H9 (cell line): ENCODE measurements around the gene TRIM59. TPM values are rescaled to one million over a fixed set of nuclear protein-coding genes. Genes with fewer than 3 reads are reported as not detected.

Experiments
- DNase-seq: peaks from one replicate; pipeline ENCODE4 v3.0.0-alpha.2; 2017
- H2AFZ ChIP-seq: one replicate; pipeline ENCODE4 v1.6.1; 2013; ENCODE audit warnings: mild to moderate bottlenecking, low read length, control low read depth, moderate library complexity
- H2AK5ac ChIP-seq: 2 replicates; pipeline ENCODE4 v1.6.1; 2013; ENCODE audit warnings: low read length, control low read depth, mixed read lengths; ENCODE audit not compliant: insufficient read length
- H2BK120ac ChIP-seq: one replicate; pipeline ENCODE4 v1.6.1; 2013; ENCODE audit warnings: low read depth, mild to moderate bottlenecking, low read length, control low read depth, inconsistent platforms; ENCODE audit not compliant: poor library complexity, severe bottlenecking
- H2BK12ac ChIP-seq: 2 replicates; pipeline ENCODE4 v1.6.1; 2013; ENCODE audit warnings: low read length, control low read depth, mixed read lengths, low read depth; ENCODE audit not compliant: insufficient read length
- H2BK15ac ChIP-seq: 2 replicates; pipeline ENCODE4 v1.6.1; 2013; ENCODE audit warnings: low read depth, low read length, control low read depth
- H2BK20ac ChIP-seq: one replicate; pipeline ENCODE4 v1.6.1; 2013; ENCODE audit warnings: low read depth, mild to moderate bottlenecking, low read length, control low read depth, inconsistent platforms; ENCODE audit not compliant: poor library complexity, severe bottlenecking
- H2BK5ac ChIP-seq: 2 replicates; pipeline ENCODE4 v1.6.1; 2013; ENCODE audit warnings: low read length, control low read depth, mixed read lengths; ENCODE audit not compliant: insufficient read length
- H3K14ac ChIP-seq: 2 replicates; pipeline ENCODE4 v1.6.1; 2013; ENCODE audit warnings: low read length, control low read depth; ENCODE audit not compliant: insufficient read depth
- H3K18ac ChIP-seq: 2 replicates; pipeline ENCODE4 v1.6.1; 2013; ENCODE audit warnings: low read depth, mild to moderate bottlenecking, mixed read lengths, low read length, control low read depth; ENCODE audit not compliant: insufficient read length
- H3K23ac ChIP-seq: 2 replicates; pipeline ENCODE4 v1.6.1; 2013; ENCODE audit warnings: low read length, control low read depth, mixed read lengths, low read depth; ENCODE audit not compliant: insufficient read length
- H3K23me2 ChIP-seq: 2 replicates; pipeline ENCODE4 v1.6.1; 2013; ENCODE audit warnings: low read depth, mild to moderate bottlenecking, mixed read lengths, low read length, control low read depth; ENCODE audit not compliant: insufficient read length, poor library complexity, severe bottlenecking
- H3K27ac ChIP-seq: 2 replicates; pipeline ENCODE4 v1.5.1; 2013; ENCODE audit warnings: low read length, control low read depth, mixed read lengths, low read depth; ENCODE audit not compliant: insufficient read length
- H3K27me3 ChIP-seq: 2 replicates; pipeline ENCODE4 v1.6.1; 2013; ENCODE audit warnings: low read length, control low read depth, inconsistent platforms; ENCODE audit not compliant: insufficient read depth
- H3K4ac ChIP-seq: 2 replicates; pipeline ENCODE4 v1.6.1; 2013; ENCODE audit warnings: low read depth, mild to moderate bottlenecking, control low read depth, inconsistent platforms, low read length, moderate library complexity
- H3K4me1 ChIP-seq: 2 replicates; pipeline ENCODE4 v1.6.1; 2013; ENCODE audit warnings: low read length, control low read depth, inconsistent platforms; ENCODE audit not compliant: insufficient read depth
- H3K4me2 ChIP-seq: 2 replicates; pipeline ENCODE4 v1.6.1; 2013; ENCODE audit warnings: low read length, control low read depth, mixed read lengths; ENCODE audit not compliant: insufficient read length, insufficient read depth
- H3K56ac ChIP-seq: 2 replicates; pipeline ENCODE4 v1.6.1; 2013; ENCODE audit warnings: low read depth, mild to moderate bottlenecking, mixed read lengths, low read length, control low read depth; ENCODE audit not compliant: insufficient read length
- H3K79me1 ChIP-seq: 2 replicates; pipeline ENCODE4 v1.6.1; 2013; ENCODE audit warnings: low read depth, mild to moderate bottlenecking, moderate library complexity, low read length, control low read depth, inconsistent platforms; ENCODE audit not compliant: insufficient read depth, poor library complexity, severe bottlenecking
- H3K79me2 ChIP-seq: 2 replicates; pipeline ENCODE4 v1.6.1; 2013; ENCODE audit warnings: low read length, control low read depth, inconsistent platforms; ENCODE audit not compliant: insufficient read depth
- H3K9ac ChIP-seq: 2 replicates; pipeline ENCODE4 v1.6.1; 2013; ENCODE audit warnings: low read length, control low read depth, mixed read lengths; ENCODE audit not compliant: insufficient read length; ENCODE audit errors: extremely low read depth
- H3K9me3 ChIP-seq: one replicate; pipeline ENCODE4 v1.6.1; 2013; ENCODE audit warnings: low read depth, low read length, inconsistent platforms; ENCODE audit not compliant: control insufficient read depth
- H3T11ph ChIP-seq: one replicate; pipeline ENCODE4 v1.6.1; 2013; ENCODE audit warnings: mild to moderate bottlenecking, low read length, control low read depth, inconsistent platforms
- H4K20me1 ChIP-seq: one replicate; pipeline ENCODE4 v1.6.1; 2013; ENCODE audit not compliant: control insufficient read depth, insufficient read length, insufficient read depth
- H4K5ac ChIP-seq: 2 replicates; pipeline ENCODE4 v1.6.1; 2013; ENCODE audit warnings: low read depth, mild to moderate bottlenecking, mixed read lengths, low read length, control low read depth; ENCODE audit not compliant: insufficient read length
- H4K8ac ChIP-seq: replicated peaks from 2 replicates; pipeline ENCODE4 v1.6.1; 2013; ENCODE audit warnings: low read length, control low read depth, mixed read lengths, low read depth; ENCODE audit not compliant: insufficient read length
- H4K91ac ChIP-seq: 2 replicates; pipeline ENCODE4 v1.6.1; 2013; ENCODE audit warnings: low read depth, mild to moderate bottlenecking, moderate library complexity, mixed read lengths, low read length, control low read depth; ENCODE audit not compliant: insufficient read length
- H3K27ac Mint-ChIP-seq, 3 experiments: 2 replicates in 2 of 3; 3 replicates in 1 of 3; pipeline ENCODE4 v1.8.0; 2020 to 2021; ENCODE audit warnings: mixed read lengths in 3 of 3, mild to moderate bottlenecking in 1 of 3, moderate library complexity in 1 of 3
- H3K27me3 Mint-ChIP-seq: 2 replicates; pipeline ENCODE4 v1.8.0; 2021; ENCODE audit warnings: low read depth, mild to moderate bottlenecking, moderate library complexity, mixed read lengths
- H3K36me3 Mint-ChIP-seq, 3 experiments: 2 replicates in 2 of 3; 3 replicates in 1 of 3; pipeline ENCODE4 v1.8.0; 2020 to 2021; ENCODE audit warnings: low read depth in 3 of 3, mixed read lengths in 3 of 3; ENCODE audit not compliant: insufficient read depth in 1 of 3
- H3K4me1 Mint-ChIP-seq, 2 experiments: 2 replicates each; pipeline ENCODE4 v1.8.0; 2020; ENCODE audit warnings: mixed read lengths in 2 of 2
- H3K4me3 Mint-ChIP-seq, 2 experiments: 2 replicates in 1 of 2; 3 replicates in 1 of 2; pipeline ENCODE4 v1.8.0; 2020 to 2021; ENCODE audit warnings: mild to moderate bottlenecking in 2 of 2, mixed read lengths in 2 of 2, moderate library complexity in 1 of 2
- H3K9me3 Mint-ChIP-seq, 2 experiments: 2 replicates in 1 of 2; 3 replicates in 1 of 2; pipeline ENCODE4 v1.8.0; 2020; ENCODE audit warnings: mild to moderate bottlenecking in 2 of 2, mixed read lengths in 2 of 2, moderate library complexity in 1 of 2
- CTCF ChIP-seq: fragments of 200-600 bp; sonication (generic); conservative IDR thresholded peaks from 3 replicates; pipeline ENCODE4 v1.8.0; 2021; ENCODE audit warnings: antibody characterized with exemption, mild to moderate bottlenecking
- WGBS: extraction: QIAGEN DNeasy Blood & Tissue Kit; methylation state at CpG from one replicate; pipeline ENCODE4 v1.1.7; 2013; ENCODE audit warnings: missing lambda C conversion rate, low lambda C conversion rate, mixed read lengths; ENCODE audit not compliant: insufficient read length; ENCODE audit errors: extremely low coverage; 5-methylcytosine and 5-hydroxymethylcytosine counted together
- total RNA-seq: library from RNA; stranded (reverse); gene quantifications from 2 replicates; pipeline ENCODE4 v1.2.1, GENCODE V29; 2021

The TRIM59 gene
- total RNA-seq, 1 experiment from 2014 or later: 47.6 TPM

GRCh38 chr3:160413613-160414248 is 35.9 kb downstream of the TRIM59 start:
- Histone ChIP-seq H4K8ac (no peak overlapping the region), H2BK15ac (no peak overlapping the region), H2AK5ac (no peak overlapping the region), H3K23me2 (no peaks in the 10 kb centered on the region), H3K4me1 (no peaks in the 10 kb centered on the region), H3K79me2 (no peaks in the 10 kb centered on the region; the same call in 1 of the 2 replicates), H3K4me2 (no peak overlapping the region), H4K5ac (no peak overlapping the region), H4K20me1 (no peaks in the 10 kb centered on the region), H3T11ph (no peak overlapping the region), H3K79me1 (no peaks in the 10 kb centered on the region), H3K18ac (no peak overlapping the region), H2BK120ac (no peak overlapping the region), H2AFZ (no peak overlapping the region), H3K27ac (no peak overlapping the region), H3K56ac (no peak overlapping the region), H3K9ac (no peak overlapping the region), H3K14ac (no peak overlapping the region), H4K91ac (no peak overlapping the region), H3K9me3 (no peaks in the 10 kb centered on the region), H3K27me3 (no peaks in the 10 kb centered on the region), H3K23ac (no peak overlapping the region), H2BK12ac (no peak overlapping the region), H3K4ac (no peak overlapping the region), H2BK20ac (no peak overlapping the region), H2BK5ac (no peak overlapping the region)
- Mint-ChIP-seq H3K27ac (no peak overlapping the region), H3K27me3 (no peaks in the 10 kb centered on the region), H3K4me1 (no peaks in the 10 kb centered on the region; a peak in 1 of 4 replicates), H3K36me3 (peaks cover 37 to 79% (median 70%) of the 10 kb centered on the region in 3 experiments; a peak in 6 of 7 replicates), H3K9me3 (no peaks in the 10 kb centered on the region), H3K4me3 (no peak overlapping the region)
- DNase-seq: peak; percentile 68
- no CpG with 5 or more reads among the region's 3 CpGs for WGBS
- peak; percentile 91 for TF ChIP-seq CTCF
